Activated CD4-positive, alpha-beta T cell treated with anti-CD3 and anti-CD28 coated beads for 48 hours (primary cell): ENCODE results near the gene SYTL4.

Experiments
- DNase-seq: peaks from one replicate; pipeline ENCODE4 v3.0.0-alpha.2; 2020

Gene SYTL4

DNA sequence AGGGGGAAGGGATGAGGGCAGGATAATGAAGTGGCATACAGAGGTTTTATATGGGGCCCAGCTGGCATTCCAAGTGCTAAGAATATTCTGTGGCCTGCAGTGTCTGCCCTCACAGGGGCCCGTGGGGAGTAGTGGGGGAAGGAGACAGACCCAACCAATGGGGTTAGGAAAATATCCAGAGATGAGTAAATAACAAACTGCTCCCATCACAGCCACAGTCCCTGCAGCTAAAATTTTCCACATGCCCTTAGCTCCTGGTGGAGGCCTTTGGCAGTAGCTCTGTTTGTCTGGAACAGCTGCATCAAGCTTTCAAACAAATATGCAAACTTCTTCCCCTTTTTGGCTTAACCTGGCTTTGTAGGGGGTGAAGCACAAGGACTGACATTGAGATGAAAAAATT, 84.8 kb downstream of the SYTL4 start:
- DNase-seq = no peak

- DNase-seq = no peak
Measured at GRCh38 chrX:100645106-100645505, 86.8 kb downstream of the SYTL4 start.

DNA sequence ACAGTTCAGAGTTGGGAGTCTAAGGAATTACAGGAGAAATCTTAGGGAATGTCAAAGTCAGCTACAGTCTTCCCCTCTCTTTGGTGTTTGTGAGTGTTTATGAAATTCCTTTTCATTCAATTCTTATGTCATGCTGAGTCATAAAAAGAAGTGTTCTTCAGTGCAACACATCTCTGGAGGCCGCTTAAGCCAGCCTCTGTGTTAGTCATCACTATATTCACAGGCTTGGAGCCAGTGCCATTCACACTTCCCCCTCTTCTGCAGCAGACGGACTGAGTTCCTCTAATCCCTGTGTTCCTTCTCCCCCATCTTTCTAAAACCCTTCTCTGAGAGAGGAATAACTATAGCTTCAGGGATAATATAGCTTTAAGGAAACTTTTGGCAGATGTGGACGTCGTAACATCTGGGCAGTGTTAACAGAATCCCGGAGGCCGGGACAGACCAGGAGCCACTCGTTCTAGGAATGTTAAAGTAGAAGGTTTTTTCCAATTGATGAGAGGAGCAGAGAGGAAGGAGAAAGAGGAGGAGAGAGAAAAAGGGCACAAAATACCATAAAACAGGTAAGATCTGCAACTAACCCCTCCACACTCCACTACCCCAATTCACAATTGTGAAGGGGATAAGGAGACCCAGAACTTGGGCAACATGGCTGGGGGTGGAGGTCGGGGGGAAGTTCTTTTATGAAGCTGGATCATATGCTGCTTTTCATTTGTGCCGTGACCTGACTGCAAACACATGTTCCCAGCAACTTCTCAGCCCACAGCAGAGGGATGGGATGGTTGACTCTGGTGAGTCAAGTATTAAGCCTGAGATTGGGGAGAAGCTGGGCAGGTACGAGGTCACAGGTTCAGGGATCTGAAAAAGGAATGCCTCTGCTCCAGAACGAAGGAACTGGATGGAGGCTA, 87.7 kb downstream of the SYTL4 start, which contains the start of gene SRPX2:
SRPX2 (plus strand) TSS at position 244 of the 905 bp plus-strand sequence. CDS start 2,124 bp downstream, outside the sequence.
- DNase-seq = peak; percentile 2

DNA sequence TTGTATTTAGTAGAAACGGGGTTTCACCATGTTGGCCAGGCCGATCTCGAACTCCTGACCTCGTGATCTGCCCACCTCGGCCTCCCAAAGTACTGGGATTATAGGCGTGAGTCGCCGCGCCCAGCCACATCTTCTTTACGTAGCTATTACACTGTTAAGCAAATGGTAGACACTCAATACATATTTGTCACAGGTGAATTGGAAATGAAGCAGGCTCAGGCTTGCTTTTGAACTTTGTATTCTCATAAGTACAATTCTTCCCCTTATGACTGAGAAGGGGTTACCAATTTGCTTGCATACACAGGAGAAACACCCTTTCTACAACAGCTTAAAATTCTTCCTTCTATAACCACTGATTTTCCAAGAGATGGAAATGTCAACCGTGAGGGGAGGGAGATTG, 88.7 kb downstream of the SYTL4 start:
- DNase-seq = no peak

GRCh38 chrX:100642290-100642689, 89.6 kb downstream of the SYTL4 start:
- no peak for DNase-seq

GRCh38 chrX:100636321-100636991, 95.5 kb downstream of the SYTL4 start, which contains the start of gene TSPAN6:
TSS of gene TSPAN6 (minus strand) at chrX:100636806. CDS start at chrX:100636694, 112 bp downstream.
- peak; percentile 85 for DNase-seq

GRCh38 chrX:100635989-100636320, 96.0 kb downstream of the SYTL4 start:
- no peak for DNase-seq

DNA sequence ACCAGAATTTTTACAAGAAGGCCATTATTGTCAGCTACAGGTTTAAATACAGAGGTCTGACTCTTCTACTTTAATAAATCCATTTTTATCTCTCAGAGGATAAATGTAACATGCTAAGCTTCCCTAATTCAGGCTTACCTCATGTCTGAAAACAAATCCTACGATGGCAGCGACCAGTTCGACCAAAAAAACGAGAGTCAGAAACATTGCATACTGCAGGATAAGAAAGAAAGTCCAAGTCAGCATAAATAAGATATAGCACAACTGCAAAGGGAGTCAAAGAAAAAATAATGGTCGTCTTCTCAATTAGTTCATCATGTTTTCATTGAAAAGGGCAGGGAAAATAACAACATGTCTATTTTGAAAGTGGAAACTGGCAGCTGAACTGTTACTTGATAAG, 96.9 kb downstream of the SYTL4 start:
- no peak for DNase-seq

- DNase-seq = no peak
Measured at GRCh38 chrX:100625985-100626491, 105.9 kb downstream of the SYTL4 start.
